IMR-90 (cell line): ENCODE results near the gene E4F1. TPM values are rescaled to one million over a fixed set of nuclear protein-coding genes. Genes with fewer than 3 reads are reported as not detected.

ENCODE experiments used
- ATAC-seq: fragments of 200-7000 bp; cut with Tn5 transposase; 2 replicates; pipeline ENCODE4 v1.9.1; 2020; ENCODE audit warnings: low read depth, mild to moderate bottlenecking, moderate library complexity
- BruUV-seq: library from RNA; stranded (reverse); fragments of 400-500 nt; replicated peaks from 2 replicates; lab custom pipeline; 2021; lab: Mats Ljungman, UMichigan
- CTCF ChIA-PET: fragments of 300-600 bp; formaldehyde crosslinking; extraction: SDS; loops from one replicate; lab custom pipeline; 2021; ENCODE audit warnings: antibody characterized with exemption; lab: Yijun Ruan, JAX
- POLR2A ChIA-PET: fragments of 300-600 bp; sonication (Branson Sonifier 250); formaldehyde crosslinking; loops from one replicate; lab custom pipeline; 2022; ENCODE audit warnings: antibody characterized with exemption; ENCODE audit not compliant: unreplicated experiment; lab: Charles Lee
- DNase-seq: peaks from one replicate; pipeline ENCODE4 v3.0.0; 2013
- H2AFZ ChIP-seq: replicated peaks from 2 replicates; pipeline ENCODE3; 2013; ENCODE audit warnings: low read length, mild to moderate bottlenecking; ENCODE audit not compliant: poor library complexity
- H2AK5ac ChIP-seq: 2 replicates; pipeline ENCODE4 v1.6.1; 2013; ENCODE audit warnings: low read depth, low read length, inconsistent platforms
- H2AK9ac ChIP-seq: replicated peaks from 2 replicates; pipeline ENCODE3; 2013; ENCODE audit warnings: mild to moderate bottlenecking, low read depth, low read length, moderate library complexity; ENCODE audit not compliant: poor library complexity
- H2BK120ac ChIP-seq: 2 replicates; pipeline ENCODE4 v1.6.1; 2013; ENCODE audit warnings: low read depth, low read length, inconsistent platforms
- H2BK15ac ChIP-seq: 3 replicates; pipeline ENCODE4 v1.6.1; 2013; ENCODE audit warnings: low read depth, low read length, inconsistent platforms
- H2BK20ac ChIP-seq: 2 replicates; pipeline ENCODE4 v1.6.1; 2013; ENCODE audit warnings: low read depth, mild to moderate bottlenecking, inconsistent platforms, low read length, moderate library complexity
- H2BK5ac ChIP-seq: 2 replicates; pipeline ENCODE4 v1.6.1; 2013; ENCODE audit warnings: mild to moderate bottlenecking, low read depth, low read length, inconsistent platforms; ENCODE audit not compliant: poor library complexity, severe bottlenecking
- H3K14ac ChIP-seq: replicated peaks from 2 replicates; pipeline ENCODE4 v1.6.1; 2013; ENCODE audit warnings: low read depth, low read length, inconsistent platforms
- H3K18ac ChIP-seq: 2 replicates; pipeline ENCODE4 v1.6.1; 2013; ENCODE audit warnings: low read depth, low read length, control low read depth
- H3K23ac ChIP-seq: 2 replicates; pipeline ENCODE4 v1.6.1; 2013; ENCODE audit warnings: low read depth, low read length, inconsistent platforms
- H3K27ac ChIP-seq: 2 replicates; pipeline ENCODE4 v1.5.1; 2013; ENCODE audit warnings: mild to moderate bottlenecking, control low read depth, low read length; ENCODE audit not compliant: insufficient read depth
- H3K27me3 ChIP-seq: 2 replicates; pipeline ENCODE4 v1.6.1; 2013; ENCODE audit warnings: low read length; ENCODE audit not compliant: control insufficient read depth, insufficient read depth
- H3K36me3 ChIP-seq: 2 replicates; pipeline ENCODE4 v1.6.1; 2013; ENCODE audit warnings: low read length, mixed read lengths; ENCODE audit not compliant: control insufficient read depth, insufficient read depth
- H3K4ac ChIP-seq: 2 replicates; pipeline ENCODE4 v1.6.1; 2013; ENCODE audit warnings: low read depth, low read length, inconsistent platforms
- H3K4me1 ChIP-seq: 2 replicates; pipeline ENCODE4 v1.6.1; 2013; ENCODE audit warnings: low read length, mixed read lengths; ENCODE audit not compliant: control insufficient read depth, insufficient read depth
- H3K4me2 ChIP-seq: 2 replicates; pipeline ENCODE4 v1.6.1; 2013; ENCODE audit warnings: low read depth, mild to moderate bottlenecking, control low read depth, low read length, moderate library complexity
- H3K4me3 ChIP-seq: 2 replicates; pipeline ENCODE4 v1.5.1; 2013; ENCODE audit warnings: low read depth, mild to moderate bottlenecking, control low read depth, low read length, moderate library complexity; ENCODE audit not compliant: insufficient read depth
- H3K56ac ChIP-seq: 2 replicates; pipeline ENCODE4 v1.6.1; 2013; ENCODE audit warnings: low read length, inconsistent platforms; ENCODE audit not compliant: insufficient read depth; ENCODE audit errors: extremely low read depth
- H3K79me1 ChIP-seq, 2 experiments: 2 replicates each; pipeline ENCODE4 v1.6.1; 2013; ENCODE audit warnings: low read length in 2 of 2, inconsistent platforms in 1 of 2, low read depth in 1 of 2
- H3K9ac ChIP-seq: 2 replicates; pipeline ENCODE4 v1.6.1; 2013; ENCODE audit warnings: low read depth, low read length, control low read depth
- H3K9me1 ChIP-seq: 2 replicates; pipeline ENCODE4 v1.6.1; 2013; ENCODE audit warnings: low read length, inconsistent platforms; ENCODE audit not compliant: insufficient read depth
- H3K9me3 ChIP-seq: 2 replicates; pipeline ENCODE4 v1.6.1; 2013; ENCODE audit warnings: low read length; ENCODE audit not compliant: control insufficient read depth, insufficient read depth
- H4K20me1 ChIP-seq: 2 replicates; pipeline ENCODE4 v1.6.1; 2013; ENCODE audit warnings: low read length, inconsistent platforms; ENCODE audit not compliant: insufficient read depth
- H4K5ac ChIP-seq: 2 replicates; pipeline ENCODE4 v1.6.1; 2013; ENCODE audit warnings: mild to moderate bottlenecking, low read depth, low read length, control low read depth
- H4K8ac ChIP-seq, 2 experiments: 2 replicates each; pipeline ENCODE4 v1.6.1; 2013; ENCODE audit warnings: low read depth in 2 of 2, low read length in 2 of 2, control low read depth in 1 of 2, inconsistent platforms in 1 of 2
- H4K91ac ChIP-seq: 2 replicates; pipeline ENCODE4 v1.6.1; 2013; ENCODE audit warnings: low read depth, low read length, inconsistent platforms; ENCODE audit not compliant: insufficient read depth
- BHLHE40 ChIP-seq: fragments of 150-350 bp; IDR thresholded peaks from 2 replicates; pipeline ENCODE4 v1.6.1; 2016; ENCODE audit warnings: mild to moderate bottlenecking, low read depth, low read length
- CEBPB ChIP-seq: IDR thresholded peaks from 2 replicates; pipeline ENCODE4 v1.6.1; 2012; ENCODE audit warnings: low read depth, low read length, improper control_type of control experiment
- CHD1 ChIP-seq: IDR thresholded peaks from 2 replicates; pipeline ENCODE4 v1.6.1; 2012; ENCODE audit warnings: low read depth, low read length, improper control_type of control experiment
- MAFK ChIP-seq: IDR thresholded peaks from 2 replicates; pipeline ENCODE4 v1.6.1; 2012; ENCODE audit warnings: low read depth, low read length, improper control_type of control experiment
- MAZ ChIP-seq: IDR thresholded peaks from 2 replicates; pipeline ENCODE4 v1.6.1; 2012; ENCODE audit warnings: low read depth, mild to moderate bottlenecking, low read length, improper control_type of control experiment, moderate library complexity, borderline replicate concordance
- MXI1 ChIP-seq: IDR thresholded peaks from 2 replicates; pipeline ENCODE4 v1.6.1; 2012; ENCODE audit warnings: low read depth, mild to moderate bottlenecking, low read length, moderate library complexity, borderline replicate concordance
- NFE2L2 ChIP-seq: fragments of 150-350 bp; IDR thresholded peaks from 2 replicates; pipeline ENCODE4 v1.6.1; 2016; ENCODE audit warnings: low read depth, mild to moderate bottlenecking, low read length
- POLR2A ChIP-seq: IDR thresholded peaks from 2 replicates; pipeline ENCODE4 v1.6.1; 2012; ENCODE audit warnings: mild to moderate bottlenecking, low read depth, low read length
- RCOR1 ChIP-seq: IDR thresholded peaks from 2 replicates; pipeline ENCODE4 v1.6.1; 2012; ENCODE audit warnings: mild to moderate bottlenecking, low read length, improper control_type of control experiment; ENCODE audit not compliant: insufficient replicate concordance
- RFX5 ChIP-seq: IDR thresholded peaks from 2 replicates; pipeline ENCODE4 v1.8.0; 2012; ENCODE audit warnings: low read depth, mild to moderate bottlenecking, low read length, moderate library complexity
- SMC3 ChIP-seq: fragments of 150-350 bp; IDR thresholded peaks from 2 replicates; pipeline ENCODE4 v1.6.1; 2016; ENCODE audit warnings: low read depth, mild to moderate bottlenecking, antibody characterized with exemption, low read length, moderate library complexity
- USF2 ChIP-seq: fragments of 150-350 bp; IDR thresholded peaks from 2 replicates; pipeline ENCODE4 v1.6.1; 2017; ENCODE audit warnings: mild to moderate bottlenecking, antibody characterized with exemption, low read length, low read depth
- WGBS, 2 experiments: methylation state at CpG; one replicate each; pipeline versions ENCODE4 v1.1.5 to v1.1.7; 2013; ENCODE audit warnings: missing lambda C conversion rate in 2 of 2; ENCODE audit not compliant: insufficient read length in 1 of 2; ENCODE audit errors: extremely low coverage in 2 of 2; 5-methylcytosine and 5-hydroxymethylcytosine counted together
- dilution Hi-C: fragments of 300-500 bp; cut with HindIII; formaldehyde crosslinking; loops from one replicate; pipeline ENCODE4 v1.14.3; 2018; ENCODE audit warnings: low sequenced_read_pairs; ENCODE audit not compliant: unreplicated experiment
- in situ Hi-C: fragments of 300-500 bp; cut with MboI; formaldehyde crosslinking; loops from 3 replicates; pipeline ENCODE4 v1.14.3; 2019; ENCODE audit warnings: low sequenced_read_pairs, inconsistent platforms, mixed read lengths
- intact Hi-C: fragments of 100-400 bp; cut with micrococcal nuclease; formaldehyde crosslinking; loops from 2 replicates; pipeline ENCODE4 v1.10.0; 2022
- polyA plus RNA-seq, 3 experiments: library from polyadenylated mRNA; depleted of rRNA; stranded (reverse); fragments of >200 nt; gene quantifications; 2 replicates each; pipeline ENCODE4 v1.2.3, GENCODE V29; 2012; ENCODE audit warnings: low replicate concordance in 1 of 3
- total RNA-seq: library from RNA; depleted of rRNA; stranded (reverse); fragments of >200 nt; gene quantifications from 2 replicates; pipeline ENCODE4 v1.2.3, GENCODE V29; 2012

The E4F1 gene
- total and polyA plus RNA-seq, 2 of the 4 experiments (the other 2 are of a cell fraction), result 13.1 to 33.0 TPM

GRCh38 chr16:2243031-2243528, 19.7 kb downstream of the E4F1 start:
- CTCF ChIA-PET, result no interaction called here
- Histone ChIP-seq H2BK15ac (no peak overlapping the region), H2BK20ac (no peak overlapping the region), H3K4me2 (no peak overlapping the region), H3K27ac (no peak overlapping the region), H3K27me3 (no peaks in the 10 kb centered on the region), H3K4me3 (no peak overlapping the region), H3K4ac (no peak overlapping the region), H3K56ac (no peak overlapping the region), H3K23ac (no peak overlapping the region), H3K18ac (no peak overlapping the region), H2BK5ac (no peak overlapping the region), H3K4me1 (no peaks in the 10 kb centered on the region), H3K9ac (no peak overlapping the region), H2AK9ac (no peak overlapping the region), H3K9me3 (no peaks in the 10 kb centered on the region), H4K5ac (no peak overlapping the region), H3K36me3 (peaks cover 50% of the 10 kb centered on the region), H2AK5ac (no peak overlapping the region), H4K20me1 (no peaks in the 10 kb centered on the region; the same call in none of the 2 replicates), H2AFZ (no peak overlapping the region), H3K9me1 (no peaks in the 10 kb centered on the region), H2BK120ac (no peak overlapping the region), H3K79me1 (peaks cover 11 to 25% of the 10 kb centered on the region in 2 experiments), H3K14ac (no peak overlapping the region), H4K8ac (no peak overlapping the region), H4K91ac (no peak overlapping the region)
- POLR2A ChIA-PET, result no interaction called here
- no peak for DNase-seq
- ATAC-seq, result no peak
- TF ChIP-seq MAFK (no peak), MXI1 (no peak), CEBPB (no peak), RCOR1 (no peak), USF2 (no peak), NFE2L2 (no peak), CHD1 (no peak), SMC3 (no peak), RFX5 (no peak), BHLHE40 (no peak), MAZ (no peak), POLR2A (no peak)
- BruUV-seq, result no TSS peak
- intact Hi-C loops, result no loop called here
- 98% methylated on average over 7 of the region's 19 CpGs; no CpG with 5 or more reads in 1 of the 2 experiments for WGBS, 2 experiments
- in situ Hi-C loops, result no loop called here
- dilution Hi-C loops, result no loop called here
